Stimulated activated CD4-positive, alpha-beta T cell treated with anti-CD3 and anti-CD28 coated beads, Interleukin-4, amount 100 ng/mL, for 1 hour (primary cell): ENCODE results near the gene UFD1.

ENCODE experiments used
- DNase-seq: peaks from one replicate; pipeline ENCODE4 v3.0.0-alpha.2; 2020

The UFD1 gene

GRCh38 chr22:19494676-19495173 is 15.7 kb upstream of the UFD1 start:
- no peak for DNase-seq

- DNase-seq, result no peak
These were observed 15.1 kb upstream of the UFD1 start for GRCh38 chr22:19494001-19494560.

- no peak for DNase-seq
These were observed 13.6 kb upstream of the UFD1 start for GRCh38 chr22:19492504-19493174.

GRCh38 chr22:19490628-19491230 is 11.7 kb upstream of the UFD1 start:
- DNase-seq, result no peak

- DNase-seq, result no peak
These were observed 10.2 kb upstream of the UFD1 start for GRCh38 chr22:19488884-19489843.

- no peak for DNase-seq
These were observed 9.3 kb upstream of the UFD1 start for GRCh38 chr22:19488285-19488684.

GRCh38 chr22:19483481-19484244 is 4.7 kb upstream of the UFD1 start:
- DNase-seq, result no peak

- DNase-seq, result no peak
These were observed 3.3 kb upstream of the UFD1 start for GRCh38 chr22:19482297-19482696.

- DNase-seq, result no peak
These were observed 1.8 kb upstream of the UFD1 start for GRCh38 chr22:19480789-19481188.

GRCh38 chr22:19480173-19480568 is 1.2 kb upstream of the UFD1 start:
- DNase-seq, result no peak

- DNase-seq, result peak; percentile 91
These were observed 571 bp upstream of the UFD1 start, which contains the start of gene CDC45 for GRCh38 chr22:19479355-19480172. TSS of gene CDC45 (plus strand) at chr22:19479920. CDS start at chr22:19479969, 49 bp downstream.

- DNase-seq, result no peak
These were observed 720 bp downstream of the UFD1 start for GRCh38 chr22:19478045-19478900.

GRCh38 chr22:19477321-19478044 is 1.5 kb downstream of the UFD1 start:
- no peak for DNase-seq

- no peak for DNase-seq
These were observed 3.0 kb downstream of the UFD1 start for GRCh38 chr22:19476023-19476422.

- no peak for DNase-seq
These were observed 5.4 kb downstream of the UFD1 start for GRCh38 chr22:19473578-19473977.

GRCh38 chr22:19472233-19472632 is 6.8 kb downstream of the UFD1 start:
- DNase-seq, result no peak

- DNase-seq, result no peak
These were observed 7.4 kb downstream of the UFD1 start for GRCh38 chr22:19471572-19471971.

- DNase-seq, result no peak
These were observed 9.0 kb downstream of the UFD1 start for GRCh38 chr22:19470010-19470409.

- no peak for DNase-seq
These were observed 9.6 kb downstream of the UFD1 start for GRCh38 chr22:19469421-19469820.

- no peak for DNase-seq
These were observed 11.1 kb downstream of the UFD1 start for GRCh38 chr22:19467912-19468311.
